HEK293 (cell line): Measurements from ENCODE around the gene KIAA1328.

ENCODE experiments used
- CTCF ChIA-PET: fragments of 350-600 bp; formaldehyde crosslinking; extraction: SDS; loops from one replicate; lab custom pipeline; 2021; ENCODE audit warnings: antibody characterized with exemption; lab: Yijun Ruan, JAX
- POLR2A ChIA-PET: fragments of 300-600 bp; formaldehyde crosslinking; extraction: SDS; loops from one replicate; lab custom pipeline; 2020; ENCODE audit warnings: antibody characterized with exemption, inconsistent platforms; lab: Yijun Ruan, JAX
- H3K27ac ChIP-seq: fragments of 200-500 bp; sonication (Bioruptor generic); 2 replicates; pipeline ENCODE4 v1.5.1; 2014; ENCODE audit warnings: low read depth, low read length, control low read depth, inconsistent platforms; ENCODE audit errors: extremely low read depth
- H3K36me3 ChIP-seq, 2 experiments: fragments of 200-500 bp in 1 of 2; sonication (Bioruptor generic) in 1 of 2; 1 replicate in 1 of 2; 2 replicates in 1 of 2; pipeline ENCODE4 v1.5.1; 2014 to 2017; ENCODE audit warnings: inconsistent platforms in 2 of 2, low read length in 2 of 2; ENCODE audit not compliant: control insufficient read depth in 2 of 2, insufficient read depth in 1 of 2
- H3K4me1 ChIP-seq: fragments of 200-500 bp; sonication (Bioruptor generic); 2 replicates; pipeline ENCODE4 v1.5.1; 2014; ENCODE audit warnings: mild to moderate bottlenecking, low read length, inconsistent platforms; ENCODE audit not compliant: control insufficient read depth, insufficient read depth
- H3K4me3 ChIP-seq: 2 replicates; pipeline ENCODE4 v1.5.1; 2011; ENCODE audit warnings: low read depth, mild to moderate bottlenecking, control low read depth, low read length, moderate library complexity
- H3K9me3 ChIP-seq: fragments of 200-500 bp; sonication (Bioruptor generic); 2 replicates; pipeline ENCODE4 v1.5.1; 2014; ENCODE audit warnings: low read depth, low read length, inconsistent platforms; ENCODE audit not compliant: control insufficient read depth, insufficient read depth
- BCL11B ChIP-seq: fragments of 450-650 bp; formaldehyde crosslinking; IDR thresholded peaks from 2 replicates; pipeline ENCODE4 v1.5.1; 2016; ENCODE audit warnings: low read depth, missing biosample characterization, missing genetic modification characterization
- HOXA7 ChIP-seq: sonication (generic); formaldehyde crosslinking; IDR thresholded peaks from 2 replicates; pipeline ENCODE4 v1.8.1; 2022; ENCODE audit warnings: missing genetic modification reagents, borderline replicate concordance
- KLF7 ChIP-seq: fragments of 450-650 bp; formaldehyde crosslinking; IDR thresholded peaks from 2 replicates; pipeline ENCODE4 v1.5.1; 2016; ENCODE audit warnings: missing biosample characterization, missing genetic modification characterization, borderline replicate concordance
- KLF8 ChIP-seq: fragments of 450-650 bp; formaldehyde crosslinking; IDR thresholded peaks from 2 replicates; pipeline ENCODE4 v1.5.1; 2016; ENCODE audit warnings: missing biosample characterization, missing genetic modification characterization
- MZF1 ChIP-seq: fragments of 450-650 bp; formaldehyde crosslinking; IDR thresholded peaks from 2 replicates; pipeline ENCODE4 v1.5.1; 2017; ENCODE audit warnings: missing biosample characterization, missing genetic modification characterization, borderline replicate concordance
- PRDM1 ChIP-seq: fragments of 450-650 bp; formaldehyde crosslinking; IDR thresholded peaks from 2 replicates; pipeline ENCODE4; 2016; ENCODE audit warnings: missing biosample characterization, missing genetic modification characterization
- REPIN1 ChIP-seq: fragments of 450-650 bp; formaldehyde crosslinking; IDR thresholded peaks from 2 replicates; pipeline ENCODE4 v1.5.1; 2017; ENCODE audit warnings: missing biosample characterization, missing genetic modification characterization, low read depth
- SALL2 ChIP-seq: fragments of 450-650 bp; formaldehyde crosslinking; IDR thresholded peaks from 2 replicates; pipeline ENCODE4 v1.5.0; 2017; ENCODE audit warnings: missing biosample characterization, mild to moderate bottlenecking, missing genetic modification characterization, borderline replicate concordance
- SP7 ChIP-seq: fragments of 450-650 bp; formaldehyde crosslinking; IDR thresholded peaks from 2 replicates; pipeline ENCODE4 v1.5.1; 2016; ENCODE audit warnings: missing biosample characterization, missing genetic modification characterization
- ZBTB17 ChIP-seq: fragments of 450-650 bp; formaldehyde crosslinking; IDR thresholded peaks from 2 replicates; pipeline ENCODE4 v1.5.1; 2016; ENCODE audit warnings: missing biosample characterization, missing genetic modification characterization
- ZEB2 ChIP-seq: fragments of 450-650 bp; formaldehyde crosslinking; IDR thresholded peaks from 2 replicates; pipeline ENCODE4 v1.5.1; 2016; ENCODE audit warnings: missing biosample characterization, missing genetic modification characterization
- ZNF140 ChIP-seq: fragments of 450-650 bp; formaldehyde crosslinking; IDR thresholded peaks from 2 replicates; pipeline ENCODE4 v1.5.1; 2016; ENCODE audit warnings: missing biosample characterization, missing genetic modification characterization
- ZNF18 ChIP-seq: fragments of 450-650 bp; formaldehyde crosslinking; IDR thresholded peaks from 2 replicates; pipeline ENCODE4 v1.5.1; 2016; ENCODE audit warnings: missing biosample characterization, missing genetic modification characterization
- ZNF302 ChIP-seq: fragments of 450-650 bp; formaldehyde crosslinking; IDR thresholded peaks from 2 replicates; pipeline ENCODE4 v1.5.1; 2016; ENCODE audit warnings: missing biosample characterization, missing genetic modification characterization, low read depth
- ZNF366 ChIP-seq: fragments of 450-650 bp; formaldehyde crosslinking; conservative IDR thresholded peaks from 2 replicates; pipeline ENCODE4 v1.5.1; 2016; ENCODE audit warnings: missing biosample characterization, missing genetic modification characterization
- ZNF416 ChIP-seq: fragments of 450-650 bp; formaldehyde crosslinking; IDR thresholded peaks from 2 replicates; pipeline ENCODE4 v1.5.1; 2016; ENCODE audit warnings: missing biosample characterization, missing genetic modification characterization
- ZNF473 ChIP-seq: fragments of 450-650 bp; formaldehyde crosslinking; IDR thresholded peaks from 2 replicates; pipeline ENCODE4 v1.5.1; 2017; ENCODE audit warnings: missing biosample characterization, missing genetic modification characterization
- ZNF514 ChIP-seq: fragments of 450-650 bp; formaldehyde crosslinking; IDR thresholded peaks from 2 replicates; pipeline ENCODE4 v1.5.1; 2016; ENCODE audit warnings: missing biosample characterization, missing genetic modification characterization
- ZNF521 ChIP-seq: fragments of 450-650 bp; formaldehyde crosslinking; IDR thresholded peaks from 2 replicates; pipeline ENCODE4 v1.5.1; 2017; ENCODE audit warnings: missing biosample characterization, mild to moderate bottlenecking, missing genetic modification characterization
- ZNF571 ChIP-seq: fragments of 450-650 bp; formaldehyde crosslinking; IDR thresholded peaks from 2 replicates; pipeline ENCODE4 v1.5.0; 2017; ENCODE audit warnings: missing biosample characterization, missing genetic modification characterization
- ZNF610 ChIP-seq: fragments of 450-650 bp; formaldehyde crosslinking; IDR thresholded peaks from 2 replicates; pipeline ENCODE4 v1.5.1; 2016; ENCODE audit warnings: missing biosample characterization, missing genetic modification characterization, borderline replicate concordance
- ZNF621 ChIP-seq: fragments of 450-650 bp; formaldehyde crosslinking; IDR thresholded peaks from 2 replicates; pipeline ENCODE4 v1.5.1; 2017; ENCODE audit warnings: missing biosample characterization, missing genetic modification characterization
- ZNF660 ChIP-seq: fragments of 450-650 bp; IDR thresholded peaks from 2 replicates; pipeline ENCODE4 v1.5.1; 2018; ENCODE audit warnings: missing biosample characterization, mild to moderate bottlenecking, missing genetic modification characterization
- ZNF777 ChIP-seq: fragments of 450-650 bp; formaldehyde crosslinking; IDR thresholded peaks from 2 replicates; pipeline ENCODE4 v1.5.1; 2017; ENCODE audit warnings: missing biosample characterization, missing genetic modification characterization, borderline replicate concordance
- ZNF792 ChIP-seq: fragments of 450-650 bp; formaldehyde crosslinking; IDR thresholded peaks from 2 replicates; pipeline ENCODE4 v1.5.1; 2016; ENCODE audit warnings: missing biosample characterization, missing genetic modification characterization
- ZNF830 ChIP-seq: fragments of 450-650 bp; IDR thresholded peaks from 2 replicates; pipeline ENCODE4 v1.5.0; 2018; ENCODE audit warnings: missing biosample characterization, missing genetic modification characterization, low read depth, mild to moderate bottlenecking, moderate library complexity
- TF ChIP-seq, protein P1 (sequence below): fragments of 450-650 bp; formaldehyde crosslinking; IDR thresholded peaks from 2 replicates; pipeline ENCODE4 v1.5.1; 2016; ENCODE audit warnings: missing biosample characterization, missing genetic modification characterization
- TF ChIP-seq, protein P2 (sequence below): fragments of 450-650 bp; formaldehyde crosslinking; IDR thresholded peaks from 2 replicates; pipeline ENCODE4 v1.5.1; 2016; ENCODE audit warnings: missing biosample characterization, missing genetic modification characterization
- TF ChIP-seq, protein P3 (sequence below): fragments of 450-650 bp; formaldehyde crosslinking; conservative IDR thresholded peaks from 2 replicates; pipeline ENCODE4 v1.5.1; 2016; ENCODE audit warnings: low read depth, missing biosample characterization, missing genetic modification characterization
- TF ChIP-seq, protein P4 (sequence below): fragments of 450-650 bp; IDR thresholded peaks from 2 replicates; pipeline ENCODE4 v1.5.1; 2018; ENCODE audit warnings: missing biosample characterization, missing genetic modification characterization

Gene KIAA1328

DNA sequence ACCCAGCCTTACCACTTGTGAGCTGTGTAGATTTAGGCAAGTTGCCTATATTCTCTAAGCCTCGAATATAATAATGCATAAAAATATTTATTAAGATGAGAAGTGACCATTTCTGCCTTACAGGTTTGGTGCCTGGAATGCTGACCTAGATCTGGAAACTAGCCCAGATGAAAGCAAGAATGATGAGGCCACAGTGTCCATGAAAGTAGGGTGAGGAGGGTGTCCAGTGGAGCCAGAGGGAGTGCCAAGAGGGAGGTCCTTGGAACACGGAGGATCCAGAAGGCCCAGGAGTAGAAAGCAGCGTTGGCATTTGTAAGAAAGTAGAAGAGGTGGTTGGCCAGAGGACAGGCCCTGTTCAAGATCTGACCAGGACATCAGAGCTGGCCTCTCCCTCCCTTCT, 402.3 kb downstream of the KIAA1328 start:
- H3K36me3 ChIP-seq: no peaks in the 10 kb centered on the region
- ChIA-PET CTCF (no interaction called here), POLR2A (no interaction called here)
- H3K9me3 ChIP-seq: no peaks in the 10 kb centered on the region
- H3K27ac ChIP-seq: no peak overlapping the region
- no peak overlapping the region for H3K4me3 ChIP-seq
- H3K4me1 ChIP-seq: no peaks in the 10 kb centered on the region
- TF ChIP-seq ZBTB17 (tag by site-specific recombination) (no peak), ZNF830 (tag by site-specific recombination) (no peak), ZNF792 (tag by site-specific recombination) (no peak), PRDM1 (tag by site-specific recombination) (no peak), ZNF302 (tag by site-specific recombination) (no peak), ZNF366 (no peak), BCL11B (tag by site-specific recombination) (no peak), ZNF571 (no peak), HOXA7 (no peak), KLF7 (tag by site-specific recombination) (no peak), ZNF140 (tag by site-specific recombination) (no peak), ZNF777 (no peak), ZNF660 (tag by site-specific recombination) (no peak), ZNF610 (tag by site-specific recombination) (no peak), MZF1 (tag by site-specific recombination) (no peak), ZNF621 (tag by site-specific recombination) (no peak), SP7 (tag by site-specific recombination) (no peak)
- TF ChIP-seq, protein P1, sequence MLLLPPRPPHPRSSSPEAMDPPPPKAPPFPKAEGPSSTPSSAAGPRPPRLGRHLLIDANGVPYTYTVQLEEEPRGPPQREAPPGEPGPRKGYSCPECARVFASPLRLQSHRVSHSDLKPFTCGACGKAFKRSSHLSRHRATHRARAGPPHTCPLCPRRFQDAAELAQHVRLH (tag by site-specific recombination): no peak
- TF ChIP-seq, protein P2, sequence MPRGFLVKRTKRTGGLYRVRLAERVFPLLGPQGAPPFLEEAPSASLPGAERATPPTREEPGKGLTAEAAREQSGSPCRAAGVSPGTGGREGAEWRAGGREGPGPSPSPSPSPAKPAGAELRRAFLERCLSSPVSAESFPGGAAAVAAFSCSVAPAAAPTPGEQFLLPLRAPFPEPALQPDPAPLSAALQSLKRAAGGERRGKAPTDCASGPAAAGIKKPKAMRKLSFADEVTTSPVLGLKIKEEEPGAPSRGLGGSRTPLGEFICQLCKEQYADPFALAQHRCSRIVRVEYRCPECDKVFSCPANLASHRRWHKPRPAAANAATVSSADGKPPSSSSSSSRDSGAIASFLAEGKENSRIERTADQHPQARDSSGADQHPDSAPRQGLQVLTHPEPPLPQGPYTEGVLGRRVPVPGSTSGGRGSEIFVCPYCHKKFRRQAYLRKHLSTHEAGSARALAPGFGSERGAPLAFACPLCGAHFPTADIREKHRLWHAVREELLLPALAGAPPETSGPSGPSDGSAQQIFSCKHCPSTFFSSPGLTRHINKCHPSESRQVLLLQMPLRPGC (tag by site-specific recombination): no peak
- TF ChIP-seq, protein P3, sequence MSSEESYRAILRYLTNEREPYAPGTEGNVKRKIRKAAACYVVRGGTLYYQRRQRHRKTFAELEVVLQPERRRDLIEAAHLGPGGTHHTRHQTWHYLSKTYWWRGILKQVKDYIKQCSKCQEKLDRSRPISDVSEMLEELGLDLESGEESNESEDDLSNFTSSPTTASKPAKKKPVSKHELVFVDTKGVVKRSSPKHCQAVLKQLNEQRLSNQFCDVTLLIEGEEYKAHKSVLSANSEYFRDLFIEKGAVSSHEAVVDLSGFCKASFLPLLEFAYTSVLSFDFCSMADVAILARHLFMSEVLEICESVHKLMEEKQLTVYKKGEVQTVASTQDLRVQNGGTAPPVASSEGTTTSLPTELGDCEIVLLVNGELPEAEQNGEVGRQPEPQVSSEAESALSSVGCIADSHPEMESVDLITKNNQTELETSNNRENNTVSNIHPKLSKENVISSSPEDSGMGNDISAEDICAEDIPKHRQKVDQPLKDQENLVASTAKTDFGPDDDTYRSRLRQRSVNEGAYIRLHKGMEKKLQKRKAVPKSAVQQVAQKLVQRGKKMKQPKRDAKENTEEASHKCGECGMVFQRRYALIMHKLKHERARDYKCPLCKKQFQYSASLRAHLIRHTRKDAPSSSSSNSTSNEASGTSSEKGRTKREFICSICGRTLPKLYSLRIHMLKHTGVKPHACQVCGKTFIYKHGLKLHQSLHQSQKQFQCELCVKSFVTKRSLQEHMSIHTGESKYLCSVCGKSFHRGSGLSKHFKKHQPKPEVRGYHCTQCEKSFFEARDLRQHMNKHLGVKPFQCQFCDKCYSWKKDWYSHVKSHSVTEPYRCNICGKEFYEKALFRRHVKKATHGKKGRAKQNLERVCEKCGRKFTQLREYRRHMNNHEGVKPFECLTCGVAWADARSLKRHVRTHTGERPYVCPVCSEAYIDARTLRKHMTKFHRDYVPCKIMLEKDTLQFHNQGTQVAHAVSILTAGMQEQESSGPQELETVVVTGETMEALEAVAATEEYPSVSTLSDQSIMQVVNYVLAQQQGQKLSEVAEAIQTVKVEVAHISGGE (tag by site-specific recombination): no peak

- Histone ChIP-seq H3K9me3 (no peaks in the 10 kb centered on the region), H3K4me1 (no peaks in the 10 kb centered on the region), H3K4me3 (no peak overlapping the region), H3K27ac (no peak overlapping the region), H3K36me3 (no peaks in the 10 kb centered on the region)
- ChIA-PET POLR2A (interaction anchor here (0.5 kb wide), 1 partner anchor 281 kb away, joined by 4 read pairs; no protein-coding TSS in a partner anchor), CTCF (interaction anchor here (0.6 kb wide), 1 partner anchor 48 kb away, joined by 3 read pairs; no protein-coding TSS in a partner anchor)
- TF ChIP-seq KLF8 (tag by site-specific recombination): no peak
- no peak for TF ChIP-seq ZNF416 (tag by site-specific recombination)
- TF ChIP-seq ZNF514: no peak
- no peak for TF ChIP-seq ZNF18 (tag by site-specific recombination)
- no peak for TF ChIP-seq SALL2 (tag by site-specific recombination)
- no peak for TF ChIP-seq REPIN1 (tag by site-specific recombination)
- TF ChIP-seq ZNF473 (tag by site-specific recombination): no peak
- no peak for TF ChIP-seq ZEB2 (tag by site-specific recombination)
- TF ChIP-seq ZNF521 (tag by site-specific recombination): no peak
- TF ChIP-seq, protein P4, sequence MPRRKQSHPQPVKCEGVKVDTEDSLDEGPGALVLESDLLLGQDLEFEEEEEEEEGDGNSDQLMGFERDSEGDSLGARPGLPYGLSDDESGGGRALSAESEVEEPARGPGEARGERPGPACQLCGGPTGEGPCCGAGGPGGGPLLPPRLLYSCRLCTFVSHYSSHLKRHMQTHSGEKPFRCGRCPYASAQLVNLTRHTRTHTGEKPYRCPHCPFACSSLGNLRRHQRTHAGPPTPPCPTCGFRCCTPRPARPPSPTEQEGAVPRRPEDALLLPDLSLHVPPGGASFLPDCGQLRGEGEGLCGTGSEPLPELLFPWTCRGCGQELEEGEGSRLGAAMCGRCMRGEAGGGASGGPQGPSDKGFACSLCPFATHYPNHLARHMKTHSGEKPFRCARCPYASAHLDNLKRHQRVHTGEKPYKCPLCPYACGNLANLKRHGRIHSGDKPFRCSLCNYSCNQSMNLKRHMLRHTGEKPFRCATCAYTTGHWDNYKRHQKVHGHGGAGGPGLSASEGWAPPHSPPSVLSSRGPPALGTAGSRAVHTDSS (tag by site-specific recombination): no peak
Observed at GRCh38 chr18:37235583-37235982, 406.7 kb downstream of the KIAA1328 start.
